NCI-H187 (cell line): Measurements from ENCODE around the gene DIDO1.

Experiments used
- DNase-seq, 2 experiments: peaks; one replicate each; lab custom pipeline; 2025; lab: John Stamatoyannopoulos, UW

Gene DIDO1

DNA sequence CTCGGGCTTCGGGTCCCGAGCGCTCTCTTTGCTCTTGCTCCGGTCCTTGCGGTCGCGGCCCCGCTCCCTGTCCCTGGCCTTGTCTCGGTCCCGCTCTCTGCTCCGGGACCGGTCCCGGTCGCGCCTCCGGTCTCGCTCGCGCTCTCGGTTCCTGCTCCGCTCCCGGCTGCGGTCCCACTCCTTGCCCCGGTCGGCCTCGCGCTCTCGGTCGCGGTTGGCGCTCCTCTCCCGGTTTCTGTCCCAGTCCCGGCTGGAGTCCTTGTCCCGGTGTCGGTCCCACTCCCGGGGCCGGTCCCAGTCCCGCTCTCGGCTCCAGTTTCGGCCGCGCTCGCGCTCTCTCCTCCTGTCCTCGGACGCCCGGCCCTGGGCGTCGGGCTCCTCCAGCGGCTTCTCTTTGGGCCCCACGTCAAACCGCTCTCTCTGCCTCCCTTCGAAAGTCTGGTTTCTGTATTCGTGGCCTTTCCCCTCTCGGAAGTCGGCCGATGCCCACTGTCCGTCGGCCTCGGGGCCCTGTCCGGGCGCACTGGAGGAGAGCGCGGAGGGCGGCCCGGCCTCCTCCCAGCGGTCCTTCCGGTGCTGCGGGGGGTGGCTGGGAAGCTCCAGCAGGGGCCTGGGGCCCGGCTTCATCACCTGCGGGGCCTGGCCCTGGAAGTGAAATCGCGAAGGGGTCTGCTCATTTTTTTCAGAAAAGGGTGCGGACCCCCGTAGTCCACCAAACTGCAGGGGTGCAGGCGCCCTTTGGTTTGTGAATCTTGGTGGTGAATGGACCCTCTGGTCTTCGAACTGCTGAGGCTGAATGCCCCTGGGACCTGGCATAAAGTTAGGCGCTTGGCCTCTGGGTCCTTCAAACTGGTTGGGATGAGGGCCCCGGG lies 46.8 kb downstream of the DIDO1 start:
- no peak for DNase-seq

DNA sequence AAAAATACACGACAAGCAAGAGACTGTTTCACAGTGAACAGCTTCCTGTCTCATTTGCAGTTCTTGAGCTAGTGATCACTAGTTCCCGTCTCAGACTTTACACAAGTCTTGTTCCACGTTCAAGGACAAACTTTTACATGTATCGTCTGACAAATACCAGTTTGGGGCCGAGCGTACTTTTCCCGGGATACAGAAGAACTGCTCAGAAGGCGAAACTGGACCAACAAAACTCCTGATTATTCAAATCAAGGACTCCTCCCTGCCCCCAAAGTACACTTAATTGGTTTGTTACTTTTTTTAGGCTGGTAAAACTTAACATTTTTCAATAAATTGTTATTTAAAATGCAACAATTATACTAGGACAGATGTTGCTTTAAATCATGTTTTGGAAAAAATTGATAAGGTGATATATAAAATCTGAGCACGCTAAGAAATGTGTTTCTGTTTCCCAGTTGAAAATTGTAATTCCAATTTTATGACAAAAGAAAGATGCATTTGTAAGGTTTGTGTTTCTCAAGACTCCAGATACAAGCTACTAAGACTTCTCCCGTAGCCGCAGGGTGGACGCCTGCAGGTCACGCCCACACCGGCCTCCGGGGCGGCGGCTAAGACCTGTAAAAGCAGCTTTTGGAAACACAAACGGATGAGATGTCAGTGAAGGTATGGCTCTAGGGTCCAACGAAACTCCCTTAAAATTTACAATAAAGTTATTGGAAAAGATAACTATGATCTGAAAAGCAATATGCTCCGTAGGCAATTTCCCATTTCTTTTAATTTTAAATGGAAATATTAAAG lies 47.9 kb downstream of the DIDO1 start:
- no peak for DNase-seq

DNA sequence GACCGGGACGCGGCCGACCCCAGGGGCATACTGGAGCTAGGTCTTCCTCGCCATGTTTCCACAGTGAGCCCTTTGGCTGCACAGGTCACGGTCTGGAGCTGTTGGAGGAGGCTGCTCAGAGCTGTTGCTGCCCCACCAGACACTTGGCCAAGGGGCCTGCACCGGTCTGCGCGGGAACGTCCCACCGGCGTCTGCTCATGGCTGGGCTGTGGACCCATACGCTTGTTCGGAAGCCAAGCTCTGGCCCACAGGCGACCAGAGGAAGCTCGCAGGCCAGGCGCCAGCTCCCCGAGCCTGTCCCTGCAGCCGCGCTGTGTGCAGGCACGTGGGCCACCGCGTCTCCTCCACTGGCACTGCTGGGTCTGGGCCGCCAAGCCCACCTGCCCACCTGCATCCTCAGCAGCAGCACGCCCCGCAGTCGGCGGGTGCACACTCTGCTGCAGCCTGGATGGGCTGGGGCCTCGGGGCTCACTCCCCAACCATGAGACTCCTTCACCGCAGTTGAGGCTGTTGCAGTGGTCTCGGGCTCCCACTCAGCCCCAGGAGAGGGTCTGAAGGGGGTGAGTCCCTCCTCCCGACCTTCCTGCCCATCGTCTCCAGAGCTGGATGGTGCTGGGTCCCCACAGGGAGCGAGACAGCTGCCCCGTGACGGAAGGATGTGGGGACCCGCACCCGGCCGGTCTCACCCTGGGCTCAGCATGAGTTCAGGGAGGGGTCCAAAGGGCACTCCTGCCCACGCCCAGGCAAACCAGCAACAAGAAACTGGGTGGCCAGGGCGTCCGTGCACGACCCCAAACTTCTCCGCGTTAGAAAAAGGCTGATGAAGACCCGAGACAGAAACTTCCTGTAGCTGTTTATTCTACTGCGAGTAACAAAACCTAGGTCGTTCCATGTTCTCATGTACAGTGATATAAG lies 49.1 kb downstream of the DIDO1 start:
- DNase-seq: no peak

DNA sequence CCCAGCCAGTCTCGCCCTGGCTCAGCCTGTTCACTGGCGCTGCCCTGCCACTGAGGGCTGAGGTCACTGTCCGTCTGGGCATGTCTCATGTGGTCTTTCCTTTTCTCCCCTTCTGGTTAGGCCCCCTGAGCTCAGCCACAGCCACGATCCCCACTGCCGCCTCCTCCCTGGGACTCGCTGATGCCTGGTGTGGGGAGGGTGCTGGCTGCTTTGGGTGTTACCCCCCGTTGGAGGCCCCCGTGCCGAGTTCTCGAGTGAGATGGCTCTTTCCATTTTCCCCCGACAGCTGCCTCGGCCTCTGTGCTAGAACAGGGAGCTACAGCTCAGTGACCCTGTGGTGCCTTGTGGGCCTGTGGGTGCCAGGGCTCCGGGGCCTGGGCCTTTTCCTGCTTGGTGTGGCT lies 49.8 kb downstream of the DIDO1 start:
- no peak for DNase-seq

DNA sequence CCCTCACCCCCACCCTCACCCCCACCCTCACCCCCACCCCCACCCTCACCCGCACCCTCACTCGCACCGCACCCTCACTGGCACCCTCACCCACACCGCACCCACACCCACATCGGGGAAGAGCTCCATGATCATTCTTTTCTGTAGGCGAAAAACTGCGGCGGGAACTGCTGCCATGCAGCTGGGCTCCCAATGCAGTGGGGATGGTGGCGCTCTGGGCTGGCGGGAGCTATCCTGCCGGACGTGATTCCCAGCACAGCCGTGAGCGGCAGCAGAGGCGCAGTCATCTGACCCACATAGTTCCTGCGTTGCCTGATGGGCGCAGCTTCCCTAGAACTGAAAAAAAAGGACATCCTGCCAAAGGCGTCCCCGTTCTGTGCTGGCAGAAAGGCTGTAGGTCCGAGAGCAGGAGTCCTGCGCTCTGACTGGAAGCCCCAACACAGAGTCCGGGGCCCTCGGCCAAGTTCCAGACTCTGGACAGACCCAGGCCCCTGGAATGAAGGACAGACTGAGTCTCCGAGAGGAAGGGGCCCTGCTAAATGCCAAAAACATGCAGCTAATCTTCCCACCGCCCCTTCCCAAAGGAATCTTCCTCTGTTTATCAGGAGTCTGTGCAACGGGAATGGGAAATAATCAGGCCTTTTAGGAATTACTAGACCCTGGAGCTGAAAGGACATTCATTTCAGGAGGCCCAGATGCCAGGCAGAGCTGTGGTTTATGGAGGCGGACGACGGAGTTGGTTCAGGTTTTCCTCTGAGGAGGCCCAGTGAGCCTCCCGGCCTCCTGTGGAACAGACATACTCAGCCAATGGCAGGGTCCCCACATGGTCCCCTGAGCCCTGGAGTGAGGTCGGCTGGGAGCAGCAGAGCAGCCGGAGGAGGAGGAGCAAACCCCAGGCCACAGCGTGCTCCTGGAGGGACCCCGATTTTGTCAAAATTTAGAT lies 50.6 kb downstream of the DIDO1 start:
- peak in 1 of 2 experiments; percentile 57 for DNase-seq

DNA sequence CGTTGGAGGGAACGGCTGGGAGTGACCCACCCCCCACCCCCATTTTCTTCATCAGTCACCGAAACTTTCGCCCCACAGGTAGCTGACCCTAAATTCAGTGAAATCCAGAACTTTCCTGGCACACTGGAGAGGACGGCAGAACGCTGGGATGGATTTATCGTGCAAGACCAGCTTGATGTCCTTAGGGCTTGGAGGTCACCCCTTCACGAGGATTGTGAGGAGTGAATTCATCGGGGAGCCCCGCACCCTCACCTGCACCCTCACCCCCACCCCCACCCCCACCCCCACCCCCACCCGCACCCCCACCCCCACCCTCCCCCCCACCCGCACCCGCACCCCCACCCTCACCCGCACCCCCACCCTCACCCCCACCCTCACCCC lies 51.4 kb downstream of the DIDO1 start:
- no peak for DNase-seq

DNA sequence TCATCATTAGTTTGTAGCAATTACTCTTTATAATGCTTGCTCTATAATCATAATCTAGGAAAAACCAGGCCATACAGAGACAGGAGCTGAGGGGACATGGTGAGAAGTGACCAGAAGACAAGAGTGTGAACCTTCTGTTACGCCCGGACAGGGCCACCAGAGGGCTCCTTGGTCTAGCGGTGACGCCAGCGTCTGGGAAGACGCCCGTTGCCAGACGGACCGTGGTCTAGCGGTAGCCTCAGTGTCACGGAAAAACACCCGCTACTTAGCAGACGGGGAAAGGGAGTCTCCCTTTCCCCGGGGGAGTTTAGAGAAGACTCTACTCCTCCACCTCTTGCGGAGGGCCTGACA lies 52.6 kb downstream of the DIDO1 start:
- DNase-seq: peak in 1 of 2 experiments; percentile 9

DNA sequence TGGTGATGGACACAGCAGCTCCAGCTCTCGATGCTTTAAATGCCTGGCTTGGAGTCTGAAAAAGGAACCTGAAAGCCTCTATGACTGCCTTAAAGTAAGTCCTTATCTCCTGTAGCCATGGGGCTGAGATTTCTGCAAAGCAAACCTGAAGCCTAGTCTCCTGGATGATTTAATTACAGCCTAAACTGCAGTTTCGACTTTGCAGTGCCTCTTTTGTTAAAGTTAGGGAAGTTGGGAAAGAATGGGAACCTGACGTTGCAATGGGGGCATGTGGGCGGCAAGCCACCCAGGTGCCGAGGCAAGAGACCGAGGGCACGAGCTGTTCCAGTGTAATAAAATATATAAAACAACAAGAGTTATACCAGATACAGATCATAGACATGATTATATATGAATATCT lies 53.0 kb downstream of the DIDO1 start:
- DNase-seq: no peak

DNA sequence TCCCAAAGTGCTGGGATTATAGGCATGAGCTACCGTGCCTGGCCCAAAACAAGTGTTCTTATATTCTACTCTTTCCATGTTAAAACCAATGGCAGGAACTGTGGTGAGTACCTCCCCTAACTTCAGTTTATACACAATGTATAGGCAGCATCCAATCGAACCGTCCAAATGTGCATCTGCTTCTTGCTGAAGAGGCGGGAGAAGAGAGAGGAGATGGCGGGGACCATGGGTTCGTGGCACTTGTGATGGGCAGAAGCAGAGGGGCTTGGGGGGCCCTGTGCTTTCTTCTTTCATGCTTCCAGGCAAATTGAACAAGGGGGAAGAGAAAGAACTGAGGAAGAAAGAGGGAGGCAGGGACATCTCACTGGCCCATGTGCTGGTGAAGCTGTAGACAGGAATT lies 53.4 kb downstream of the DIDO1 start:
- no peak for DNase-seq

DNA sequence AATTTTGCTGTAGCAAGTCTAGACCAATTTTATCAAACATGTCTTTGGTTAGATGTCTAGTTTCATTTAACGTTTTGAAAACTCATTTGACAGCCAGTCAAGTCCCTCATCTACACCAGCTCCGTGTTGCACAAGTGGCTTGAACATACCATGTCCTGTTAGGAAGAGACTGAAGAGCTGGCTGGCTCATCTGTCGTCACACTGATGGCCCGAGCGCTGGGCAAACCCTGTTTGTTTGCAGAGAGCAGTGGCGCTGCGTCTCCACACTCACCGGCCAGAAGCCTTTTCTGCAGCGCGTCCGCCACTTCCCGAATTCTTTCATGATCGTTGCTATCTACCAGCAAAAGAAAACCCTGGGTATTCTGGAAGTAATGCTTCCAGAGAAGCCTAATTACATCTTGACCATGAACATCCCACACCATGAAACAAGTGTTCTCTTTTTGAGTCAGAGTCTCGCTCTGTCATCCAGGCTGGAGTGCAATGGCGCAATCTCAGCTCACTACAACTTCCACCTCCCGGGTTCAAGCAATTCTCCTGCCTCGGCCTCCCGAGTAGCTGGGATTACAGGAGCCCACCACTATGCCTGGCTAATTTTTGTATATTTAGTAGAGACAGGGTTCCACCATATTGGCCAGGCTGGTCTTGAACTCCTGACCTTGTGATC lies 54.0 kb downstream of the DIDO1 start:
- DNase-seq: no peak

DNA sequence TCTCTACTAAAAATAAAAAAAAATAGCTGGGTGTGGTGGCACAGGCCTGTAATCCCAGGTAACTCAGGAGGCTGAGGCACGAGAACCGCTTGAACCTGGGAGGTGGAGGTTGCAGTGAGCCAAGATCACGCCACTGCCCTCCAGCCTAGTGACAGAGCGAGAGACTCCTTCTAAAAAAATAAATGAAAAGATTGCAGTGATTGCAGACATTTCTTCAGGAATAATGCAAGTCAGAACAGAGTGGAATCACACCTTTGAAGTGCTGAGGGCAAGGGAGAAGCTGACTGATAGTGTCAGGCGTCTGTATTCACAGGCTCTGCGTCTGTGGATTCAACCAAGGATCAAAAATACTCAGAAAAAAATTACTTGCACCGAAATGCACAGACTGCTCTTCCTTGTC lies 62.1 kb downstream of the DIDO1 start:
- no peak for DNase-seq

DNA sequence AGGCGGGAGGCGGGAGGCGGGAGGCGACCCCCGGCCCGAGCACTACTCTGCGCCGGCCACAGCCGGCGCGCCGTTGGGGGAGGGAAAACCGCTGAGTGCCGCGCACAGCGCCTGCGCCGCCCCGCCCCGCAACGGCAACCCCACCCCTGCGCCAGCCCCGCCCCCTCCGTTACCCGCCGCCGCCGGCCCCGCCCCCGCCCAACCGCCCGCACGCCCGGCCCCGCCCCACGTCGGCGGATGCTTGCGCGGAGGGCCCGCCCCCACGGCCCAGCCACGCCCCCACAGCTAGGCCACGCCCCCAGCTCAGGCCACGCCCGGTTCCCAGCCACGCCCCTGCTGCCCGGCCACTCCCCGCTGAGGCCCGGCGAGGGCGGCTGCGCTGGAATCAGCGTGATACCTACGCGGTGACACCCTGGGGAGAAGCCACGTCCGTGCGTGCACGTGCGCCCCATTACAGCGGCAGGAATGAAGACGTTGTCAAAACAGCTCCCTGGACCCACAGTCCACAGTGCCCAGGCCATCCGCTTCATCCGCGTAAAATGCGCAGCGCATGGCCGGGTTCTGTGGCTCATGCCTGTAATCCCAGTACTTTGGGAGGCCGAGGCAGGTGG lies 64.5 kb downstream of the DIDO1 start, which contains the start of gene TCFL5:
Gene TCFL5, minus strand, starts transcription at position 97 of the 611 bp plus-strand sequence. CDS start 152 bp downstream, outside the sequence.
- peak; percentile 22 to 66 for DNase-seq

DNA sequence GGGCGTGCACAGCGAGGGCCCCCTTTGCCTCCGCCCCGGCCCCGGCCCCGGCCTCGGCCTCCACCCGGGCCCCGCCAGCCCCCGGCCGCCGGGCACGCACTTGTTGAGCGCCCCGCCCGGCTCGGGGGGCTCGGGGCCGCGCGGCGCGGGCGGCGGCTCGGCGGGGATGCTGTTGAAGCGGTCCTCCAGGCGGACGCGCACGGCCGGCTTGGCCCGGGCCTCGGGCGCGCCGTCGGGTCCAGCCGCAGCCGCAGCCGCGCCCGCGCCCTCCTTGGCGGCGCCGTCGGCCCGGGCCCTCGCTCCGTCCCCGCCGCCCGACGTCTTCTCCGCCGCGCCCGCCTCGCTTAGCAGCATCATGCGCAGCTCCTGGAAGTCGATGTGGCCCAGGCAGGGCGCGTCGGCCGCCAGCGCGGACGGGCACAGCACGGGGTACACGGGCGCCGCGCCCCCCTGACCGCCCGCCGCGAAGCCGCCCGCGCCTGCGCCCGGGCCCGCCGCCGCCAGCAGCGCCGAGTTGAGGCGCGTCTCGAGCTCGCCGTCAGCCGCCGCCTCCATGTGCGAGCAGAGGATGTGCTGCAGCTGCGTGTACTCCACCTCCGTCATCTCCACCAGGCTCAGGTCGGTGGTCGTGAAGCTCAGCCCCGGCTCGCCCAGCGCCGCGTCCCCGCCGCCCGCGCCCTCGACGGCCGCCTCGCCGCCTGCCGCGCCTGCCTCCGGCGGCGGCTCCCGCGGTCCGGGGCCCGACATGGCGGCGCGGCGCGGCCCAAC lies 65.2 kb downstream of the DIDO1 start:
- no peak for DNase-seq

DNA sequence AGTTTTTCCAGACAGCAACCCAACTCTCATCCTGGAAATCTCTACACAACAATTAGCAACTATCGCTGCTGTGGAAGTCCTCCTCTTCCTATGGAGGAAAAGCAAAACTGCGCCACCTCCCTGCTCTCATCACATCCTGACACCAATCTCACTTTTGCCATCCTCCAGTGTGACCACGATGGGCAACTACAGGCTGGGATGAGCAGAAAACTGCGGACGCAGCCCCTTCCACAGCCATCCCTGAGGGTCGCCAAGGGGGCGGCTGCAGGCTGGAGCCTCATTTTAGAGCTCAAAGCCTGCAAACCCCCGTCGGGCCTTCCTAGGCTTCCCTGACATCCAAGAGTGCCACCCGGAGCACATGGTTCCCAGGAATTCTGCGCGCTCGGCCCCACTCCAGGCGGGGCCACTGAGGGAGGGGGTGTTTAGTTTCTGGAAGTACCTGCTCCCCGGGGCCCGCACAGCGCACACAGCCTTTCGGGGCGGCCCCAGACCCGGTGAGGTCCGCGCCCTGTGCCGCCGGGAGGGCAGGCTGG lies 65.8 kb downstream of the DIDO1 start:
- DNase-seq: no peak

DNA sequence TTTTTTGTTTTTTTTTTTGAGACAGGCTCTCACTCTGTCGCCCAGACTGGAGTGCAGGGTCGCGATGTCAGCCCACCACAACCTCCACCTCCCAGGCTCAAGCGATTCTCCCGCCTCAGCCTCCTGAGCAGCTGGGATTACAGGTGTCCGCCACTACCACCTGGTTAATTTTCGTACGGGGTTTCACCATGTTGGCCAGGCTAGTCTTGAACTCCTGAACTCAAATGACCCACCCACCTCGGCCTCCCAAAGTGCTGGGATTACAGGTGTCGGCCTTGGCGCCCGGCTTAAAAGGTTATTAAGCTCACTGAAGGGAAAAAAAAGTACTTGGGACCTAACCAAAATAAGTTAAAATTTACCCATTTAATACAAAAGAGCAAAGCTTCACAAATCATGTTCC lies 66.6 kb downstream of the DIDO1 start:
- DNase-seq: no peak

DNA sequence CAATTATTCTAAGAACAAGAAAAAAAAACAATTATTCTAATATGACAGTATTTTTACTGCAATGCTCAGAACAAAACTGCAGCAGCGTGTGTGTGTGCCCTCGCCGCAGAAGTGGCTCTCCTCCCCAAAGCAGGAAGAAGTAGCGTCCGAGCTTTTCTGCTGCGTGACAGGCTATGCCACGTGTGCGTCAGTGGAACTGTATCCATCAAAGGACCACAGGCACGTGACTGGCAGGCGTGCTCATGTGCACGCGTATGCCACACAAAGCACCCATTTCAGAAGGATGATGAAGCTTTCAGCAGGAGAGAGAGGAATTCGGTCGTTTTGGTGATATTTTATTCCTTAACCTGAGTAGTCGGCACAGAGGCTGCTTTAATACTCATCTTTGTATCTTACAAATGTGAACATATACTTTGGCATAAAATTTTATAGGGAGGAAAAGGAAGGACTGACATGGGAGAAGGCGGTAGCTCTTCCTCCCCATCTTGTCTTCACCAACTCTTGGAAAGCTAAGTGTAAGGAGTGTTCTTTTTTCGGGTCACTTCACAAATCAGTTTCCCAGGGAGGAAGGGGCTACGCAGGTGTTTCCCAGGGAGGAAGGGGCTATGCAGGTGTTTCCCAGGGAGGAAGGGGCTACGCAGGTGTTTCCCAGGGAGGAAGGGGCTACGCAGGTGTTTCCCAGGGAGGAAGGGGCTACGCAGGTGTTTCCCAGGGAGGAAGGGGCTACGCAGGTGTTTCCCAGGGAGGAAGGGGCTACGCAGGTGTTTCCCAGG lies 68.1 kb downstream of the DIDO1 start:
- DNase-seq: no peak

DNA sequence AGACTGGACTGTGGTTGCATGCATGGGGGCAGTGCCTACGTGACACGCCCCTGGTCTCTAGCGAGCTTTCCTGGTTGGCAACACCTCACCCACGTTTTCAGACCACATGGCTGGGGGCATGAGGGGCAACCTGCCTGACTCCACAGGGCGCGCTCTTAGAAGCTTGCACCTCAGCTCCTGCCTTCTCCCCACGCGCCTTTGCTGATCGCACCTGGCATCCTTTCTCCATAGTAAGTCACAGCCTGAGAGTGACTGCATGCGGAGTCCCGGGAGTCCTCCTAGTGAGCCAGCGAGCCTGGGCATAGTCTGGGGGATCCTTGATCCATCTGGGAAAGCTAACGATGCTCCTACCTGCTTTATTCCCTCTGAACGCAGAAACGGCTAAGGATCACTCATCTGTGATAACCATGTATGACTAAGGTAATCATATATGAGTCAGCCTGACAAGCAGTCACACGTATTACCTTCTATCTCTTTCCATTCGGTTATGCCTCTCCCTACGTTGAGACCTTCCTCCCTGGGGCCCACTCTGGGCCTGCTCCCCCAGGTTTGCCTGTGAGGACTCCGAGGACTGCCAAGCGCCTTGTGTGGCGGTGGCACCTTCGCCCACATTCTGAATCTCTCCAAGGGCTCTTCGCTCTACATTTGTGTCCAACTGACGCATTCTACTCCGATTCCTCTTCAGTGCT lies 69.2 kb downstream of the DIDO1 start:
- DNase-seq: no peak

DNA sequence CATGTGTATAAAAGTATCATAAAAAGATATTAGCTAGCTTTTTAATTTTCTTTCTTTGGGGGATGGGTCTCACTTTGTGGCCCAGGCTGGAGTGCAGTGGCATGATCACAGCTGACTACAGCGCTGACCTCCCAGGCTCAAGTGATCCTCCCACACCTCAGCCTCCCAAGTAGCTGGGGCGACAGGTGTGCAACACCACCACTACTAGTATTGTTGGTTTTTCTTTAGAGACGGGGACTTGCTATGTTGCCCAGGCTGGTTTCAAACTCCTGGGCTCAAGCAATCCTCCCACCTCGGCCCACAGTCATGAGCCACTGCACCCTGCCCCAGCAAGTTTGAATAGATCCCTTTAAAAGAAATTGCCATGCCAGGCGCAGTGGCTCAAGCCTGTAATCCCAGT lies 71.2 kb downstream of the DIDO1 start:
- DNase-seq: no peak
